Activated CD4-positive, alpha-beta T cell treated with anti-CD3 and anti-CD28 coated beads, Interleukin-2, amount 50 U/mL, for 48 hours (primary cell): Measurements from ENCODE around the gene PPP1R15A.
"Not testable (repeated sequence)": the region's sequence is repeated elsewhere in the genome, so short reads cannot be mapped to it uniquely, and the experiment has no call there.

ENCODE experiments used
- DNase-seq, 2 experiments: peaks; one replicate each; pipeline ENCODE4 v3.0.0-alpha.2; 2020

PPP1R15A gene

GRCh38 chr19:48859711-48860572 lies 12.3 kb upstream of the PPP1R15A start:
- peak in 1 of 2 experiments; percentile 25 for DNase-seq

GRCh38 chr19:48861313-48861712 lies 10.9 kb upstream of the PPP1R15A start:
- DNase-seq: no peak

- DNase-seq: no peak
Measured at GRCh38 chr19:48862827-48863226, 9.4 kb upstream of the PPP1R15A start.

- no peak for DNase-seq
Measured at GRCh38 chr19:48866692-48867091, 5.5 kb upstream of the PPP1R15A start.

- no peak for DNase-seq
Measured at GRCh38 chr19:48867123-48867745, 5.0 kb upstream of the PPP1R15A start.

- no peak for DNase-seq
Measured at GRCh38 chr19:48867746-48868113, 4.5 kb upstream of the PPP1R15A start.

- no peak for DNase-seq
Measured at GRCh38 chr19:48868114-48868886, 3.9 kb upstream of the PPP1R15A start, which contains the start of gene PLEKHA4. Gene PLEKHA4, minus strand, starts transcription at chr19:48868617. Its CDS starts 997 bp downstream, at chr19:48867620.

GRCh38 chr19:48870048-48870447 lies 2.2 kb upstream of the PPP1R15A start:
- DNase-seq: no peak

- not testable (repeated sequence) for DNase-seq
Measured at GRCh38 chr19:48871471-48872181, 595 bp upstream of the PPP1R15A start.

GRCh38 chr19:48872884-48873475 lies 759 bp downstream of the PPP1R15A start:
- DNase-seq: peak; percentile 75 to 82

GRCh38 chr19:48873476-48874302 lies 1.5 kb downstream of the PPP1R15A start:
- peak; percentile 13 to 17 for DNase-seq

- DNase-seq: peak in 1 of 2 experiments; percentile 30
Measured at GRCh38 chr19:48874303-48875135, 2.3 kb downstream of the PPP1R15A start.

- DNase-seq: peak; percentile 47 to 61
Measured at GRCh38 chr19:48876043-48876981, 4.1 kb downstream of the PPP1R15A start.

GRCh38 chr19:48877855-48878195 lies 5.6 kb downstream of the PPP1R15A start:
- DNase-seq: no peak

- peak in 1 of 2 experiments; percentile 30 for DNase-seq
Measured at GRCh38 chr19:48878196-48879024, 6.2 kb downstream of the PPP1R15A start.

- DNase-seq: no peak
Measured at GRCh38 chr19:48879025-48879637, 6.9 kb downstream of the PPP1R15A start.

- not testable (repeated sequence) for DNase-seq
Measured at GRCh38 chr19:48879696-48880095, 7.5 kb downstream of the PPP1R15A start.
